Measurements from ENCODE around the gene DZIP1L.
A peak's percentile ranks its signal among the peaks of the same experiment; 100 is the strongest.
"Not testable (repeated sequence)": the region's sequence is repeated elsewhere in the genome, so short reads cannot be mapped to it uniquely, and the experiment has no call there.

DZIP1L gene, protein sequence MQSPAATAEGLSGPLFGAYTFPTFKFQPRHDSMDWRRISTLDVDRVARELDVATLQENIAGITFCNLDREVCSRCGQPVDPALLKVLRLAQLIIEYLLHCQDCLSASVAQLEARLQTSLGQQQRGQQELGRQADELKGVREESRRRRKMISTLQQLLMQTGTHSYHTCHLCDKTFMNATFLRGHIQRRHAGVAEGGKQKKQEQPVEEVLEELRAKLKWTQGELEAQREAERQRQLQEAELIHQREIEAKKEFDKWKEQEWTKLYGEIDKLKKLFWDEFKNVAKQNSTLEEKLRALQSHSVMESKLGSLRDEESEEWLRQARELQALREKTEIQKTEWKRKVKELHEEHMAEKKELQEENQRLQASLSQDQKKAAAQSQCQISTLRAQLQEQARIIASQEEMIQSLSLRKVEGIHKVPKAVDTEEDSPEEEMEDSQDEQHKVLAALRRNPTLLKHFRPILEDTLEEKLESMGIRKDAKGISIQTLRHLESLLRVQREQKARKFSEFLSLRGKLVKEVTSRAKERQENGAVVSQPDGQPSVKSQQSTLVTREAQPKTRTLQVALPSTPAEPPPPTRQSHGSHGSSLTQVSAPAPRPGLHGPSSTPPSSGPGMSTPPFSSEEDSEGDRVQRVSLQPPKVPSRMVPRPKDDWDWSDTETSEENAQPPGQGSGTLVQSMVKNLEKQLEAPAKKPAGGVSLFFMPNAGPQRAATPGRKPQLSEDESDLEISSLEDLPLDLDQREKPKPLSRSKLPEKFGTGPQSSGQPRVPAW

DNA sequence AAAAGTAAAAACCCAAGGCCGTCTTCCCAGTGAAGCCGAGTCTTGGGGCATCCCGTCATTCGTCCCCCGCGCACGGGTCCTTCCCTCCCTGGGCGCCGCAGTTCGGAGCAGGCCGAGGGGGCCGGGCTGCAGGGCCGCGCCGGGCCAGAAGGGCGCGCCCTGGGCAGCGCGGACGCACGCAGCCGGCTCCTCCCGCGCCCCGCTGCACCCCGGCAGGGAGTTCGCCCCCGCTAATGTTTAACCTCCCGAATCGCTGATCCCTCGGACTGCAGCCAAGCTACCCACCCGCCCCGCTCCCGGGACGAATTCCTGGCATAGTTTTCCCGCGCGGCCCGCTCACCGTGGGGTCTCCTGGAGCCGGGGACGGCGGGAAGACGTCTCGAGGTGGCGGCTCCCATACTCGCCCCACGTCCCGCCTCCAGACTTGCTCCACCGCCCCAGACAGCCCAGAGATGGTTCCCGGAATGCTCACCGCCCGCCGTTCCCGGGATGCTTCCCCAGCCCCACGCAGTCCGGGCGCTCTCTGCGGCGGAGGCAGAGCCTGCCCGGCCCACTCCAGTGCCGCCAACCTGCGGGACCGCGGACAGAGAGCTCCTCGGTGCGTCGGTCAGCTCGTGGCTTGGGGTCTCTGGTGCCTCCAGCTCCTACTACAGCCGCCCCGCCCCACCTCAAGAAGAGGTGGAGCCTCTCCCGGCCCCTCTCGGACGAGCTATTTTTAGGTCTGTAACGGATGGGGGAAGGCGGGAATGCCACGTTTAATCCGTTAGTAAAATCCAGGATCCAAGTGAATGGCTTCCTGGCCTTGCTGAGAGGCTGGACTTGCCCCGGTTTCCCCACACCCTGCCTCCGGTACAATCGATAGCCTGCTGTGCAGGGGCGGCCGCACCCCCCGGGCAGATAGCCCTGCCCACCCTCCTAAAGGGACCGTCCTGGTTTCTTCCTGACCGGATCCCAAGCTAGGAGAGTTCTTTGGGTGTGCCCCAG, at the start of gene DZIP1L:
DZIP1L (minus strand) TSS at position 621 of the 984 bp plus-strand sequence. CDS start 11,637 bp downstream, outside the sequence.
- DNase-seq: peak; percentile 85

DNA sequence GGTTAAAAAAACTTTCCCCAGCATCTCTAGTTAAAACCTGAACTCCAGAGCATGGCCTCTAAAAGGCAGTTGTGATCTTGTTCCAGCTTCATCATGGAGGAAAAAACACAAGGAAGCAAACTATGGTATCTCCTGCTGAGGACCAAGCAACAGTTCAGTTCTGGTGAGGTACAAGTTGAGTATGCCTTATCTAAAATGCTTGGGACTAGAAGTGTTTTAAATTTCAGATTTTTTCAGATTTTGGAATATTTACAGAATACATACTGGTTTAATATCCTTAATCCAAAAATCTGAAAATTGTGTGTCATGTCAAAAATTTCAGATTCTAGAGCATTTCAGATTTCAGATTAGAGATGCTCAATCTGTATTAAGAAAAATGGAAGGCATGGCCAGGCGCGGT, 49.7 kb upstream of the DZIP1L start:
- DNase-seq: no peak

DNA sequence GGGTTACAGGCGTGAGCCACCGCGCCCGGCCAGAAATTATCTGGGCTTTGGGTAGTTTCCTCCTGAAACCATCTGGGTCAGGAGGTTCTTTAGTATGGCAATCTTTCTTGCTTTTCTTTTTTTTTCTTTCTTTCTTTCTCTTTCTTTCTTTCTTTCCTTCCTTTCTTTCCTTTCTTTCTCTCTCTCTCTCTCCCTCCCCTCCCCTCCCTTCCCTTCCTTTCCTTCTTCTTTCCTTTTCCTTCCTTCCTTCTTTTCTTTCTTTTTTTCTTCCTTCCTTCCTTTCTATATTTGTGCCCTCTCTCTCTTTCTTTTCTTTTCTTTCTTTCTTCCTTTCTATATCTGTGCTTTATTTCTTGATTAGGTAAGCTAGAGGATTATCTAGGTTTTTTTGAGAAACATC, 42.3 kb upstream of the DZIP1L start:
- no peak for DNase-seq

DNA sequence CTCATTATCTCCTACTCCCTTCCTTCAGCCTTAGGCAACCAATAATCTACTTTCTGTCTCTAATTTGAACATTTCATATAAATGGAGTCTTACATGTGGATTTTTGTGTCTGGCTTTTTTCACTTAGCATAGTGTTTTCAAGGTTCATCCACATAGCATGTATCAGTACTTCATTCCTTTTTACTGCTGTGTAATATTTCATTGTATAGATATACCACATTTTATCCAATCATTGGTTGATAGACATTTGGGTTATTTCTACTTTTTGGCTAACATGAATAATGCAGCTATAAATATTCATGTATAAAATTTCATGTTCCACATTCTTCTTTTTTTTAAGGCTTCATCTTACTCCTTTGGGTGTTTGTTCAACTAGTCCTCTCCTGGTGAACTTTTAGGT, 39.1 kb upstream of the DZIP1L start:
- DNase-seq: no peak

DNA sequence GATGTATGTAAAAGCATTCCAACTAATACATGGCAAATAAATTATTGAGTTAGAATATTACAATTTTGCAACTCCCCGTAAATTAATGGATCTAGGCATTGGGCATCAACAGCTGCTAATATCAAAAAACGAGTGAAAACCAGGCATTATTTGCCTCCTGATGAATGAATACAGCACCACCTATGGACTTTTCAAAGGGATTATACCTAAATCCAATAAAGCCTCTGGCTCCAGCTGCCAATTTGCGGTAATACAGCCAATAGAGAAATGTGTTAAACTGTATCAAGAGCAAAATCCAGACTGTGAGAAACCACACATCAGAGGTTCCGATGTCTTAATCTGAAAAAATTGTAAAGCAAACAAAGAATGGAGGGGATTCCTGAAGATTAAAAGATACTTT, 33.1 kb upstream of the DZIP1L start:
- no peak for DNase-seq

DNA sequence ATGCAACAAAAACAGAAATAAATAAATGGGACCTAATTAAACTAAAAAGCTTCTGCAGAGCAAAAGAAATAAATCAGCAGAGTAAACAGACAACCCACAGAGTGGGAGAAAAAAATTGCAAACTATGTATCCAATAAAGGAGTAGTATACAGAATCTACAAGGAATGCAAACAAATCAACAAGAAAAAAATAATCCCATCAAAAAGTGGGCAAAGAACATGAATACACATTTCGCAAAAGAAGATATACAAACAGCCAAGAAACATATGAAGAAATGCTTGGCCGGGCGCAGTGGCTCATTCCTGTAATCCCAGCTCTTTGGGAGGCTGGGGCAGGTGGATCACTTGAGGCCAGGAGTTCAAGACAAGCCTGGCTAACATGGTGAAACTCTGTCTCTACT, 26.8 kb upstream of the DZIP1L start:
- not testable (repeated sequence) for DNase-seq

DNA sequence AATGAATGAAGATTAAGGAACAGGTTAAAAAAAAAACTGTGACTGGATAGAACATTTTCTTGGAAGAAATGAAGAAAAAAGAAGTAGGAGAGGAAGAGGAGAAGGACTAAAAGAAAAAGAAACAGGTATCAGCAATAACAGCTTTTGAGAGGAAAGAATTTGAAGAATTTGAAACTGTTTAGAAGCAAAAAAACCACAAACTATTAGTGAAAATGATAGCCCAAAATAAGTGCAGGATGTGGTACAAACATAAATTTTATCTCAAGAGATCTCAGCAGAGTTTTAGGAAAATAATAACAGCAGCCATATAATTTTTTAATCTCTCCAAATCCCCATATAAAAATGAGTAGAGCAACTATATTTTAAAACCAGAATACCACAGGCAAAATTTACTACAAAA, 25.5 kb upstream of the DZIP1L start:
- no peak for DNase-seq

DNA sequence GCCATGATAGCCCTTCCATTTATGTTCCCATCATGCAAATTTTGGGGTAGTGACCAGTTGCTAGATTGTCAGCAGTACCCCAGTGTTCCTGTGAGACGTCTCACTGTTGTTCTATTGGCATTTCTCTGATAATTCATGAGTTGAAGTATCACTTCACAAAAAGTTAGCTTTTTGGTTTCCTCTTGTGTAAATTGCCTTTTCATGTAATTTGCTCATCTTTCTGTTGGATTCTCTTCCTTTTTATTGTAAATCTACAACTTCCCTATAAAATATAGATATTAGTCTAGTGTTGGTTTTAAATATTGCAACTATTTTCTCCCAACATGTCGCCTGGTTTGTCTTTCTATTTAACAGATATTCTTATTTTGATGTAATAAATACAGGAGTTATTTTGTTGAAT, 24.3 kb upstream of the DZIP1L start:
- DNase-seq: no peak

DNA sequence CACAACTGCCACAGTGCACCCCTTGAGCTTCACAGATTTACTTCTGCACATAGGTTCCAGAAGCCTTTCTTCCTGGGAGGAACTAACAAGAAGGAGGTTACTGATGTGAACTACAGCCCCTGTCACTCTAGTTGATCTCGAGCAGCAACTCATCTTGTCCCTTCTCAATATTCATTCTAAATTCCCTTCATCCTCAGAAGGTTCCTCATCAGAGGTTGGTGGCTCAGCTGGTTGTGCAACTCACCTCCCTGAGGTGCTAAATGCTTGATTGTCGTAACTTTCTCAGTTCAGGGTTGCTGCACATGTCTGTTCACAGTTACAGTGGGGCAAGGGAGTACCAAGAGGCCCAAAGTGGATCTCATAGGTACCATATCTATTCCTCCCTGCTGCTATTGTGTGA, 22.5 kb upstream of the DZIP1L start:
- DNase-seq: no peak

DNA sequence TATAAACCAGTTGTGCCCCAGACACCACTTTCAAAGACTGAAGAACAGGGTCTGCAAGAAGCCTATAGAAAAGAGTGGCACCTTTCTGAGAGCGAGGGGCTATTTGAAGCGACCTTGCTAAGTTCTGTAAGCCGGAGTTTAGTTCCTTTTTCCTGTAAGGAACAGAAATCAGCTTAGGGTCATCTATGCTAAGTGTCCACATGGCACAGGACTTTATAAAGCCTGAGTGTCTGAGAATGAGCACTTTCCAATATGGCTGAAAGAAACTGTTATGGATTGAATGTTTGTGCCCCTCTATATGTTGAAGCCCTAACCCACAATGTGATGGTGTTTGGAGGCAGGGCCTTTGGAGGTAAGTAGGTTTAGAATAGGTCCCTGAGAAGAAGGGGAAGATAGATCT, 20.8 kb upstream of the DZIP1L start:
- DNase-seq: no peak

DNA sequence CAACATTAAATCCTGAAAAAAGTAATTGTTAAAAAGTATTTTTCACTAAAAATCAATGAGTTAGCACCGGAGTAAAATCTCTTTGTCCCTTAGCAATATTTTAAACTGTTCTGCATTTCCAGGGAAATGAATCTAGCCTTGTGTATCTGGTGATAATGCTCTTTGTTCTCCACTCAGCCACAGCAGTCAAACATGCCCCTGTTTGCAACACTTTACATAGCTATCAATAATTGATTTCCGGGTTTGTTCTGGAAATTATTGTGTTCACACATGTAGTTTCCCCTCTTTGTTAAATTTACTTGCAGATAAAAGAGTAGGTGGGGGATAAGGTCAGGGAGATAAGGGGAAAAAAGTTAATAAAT, 20.4 kb upstream of the DZIP1L start:
- DNase-seq: no peak

DNA sequence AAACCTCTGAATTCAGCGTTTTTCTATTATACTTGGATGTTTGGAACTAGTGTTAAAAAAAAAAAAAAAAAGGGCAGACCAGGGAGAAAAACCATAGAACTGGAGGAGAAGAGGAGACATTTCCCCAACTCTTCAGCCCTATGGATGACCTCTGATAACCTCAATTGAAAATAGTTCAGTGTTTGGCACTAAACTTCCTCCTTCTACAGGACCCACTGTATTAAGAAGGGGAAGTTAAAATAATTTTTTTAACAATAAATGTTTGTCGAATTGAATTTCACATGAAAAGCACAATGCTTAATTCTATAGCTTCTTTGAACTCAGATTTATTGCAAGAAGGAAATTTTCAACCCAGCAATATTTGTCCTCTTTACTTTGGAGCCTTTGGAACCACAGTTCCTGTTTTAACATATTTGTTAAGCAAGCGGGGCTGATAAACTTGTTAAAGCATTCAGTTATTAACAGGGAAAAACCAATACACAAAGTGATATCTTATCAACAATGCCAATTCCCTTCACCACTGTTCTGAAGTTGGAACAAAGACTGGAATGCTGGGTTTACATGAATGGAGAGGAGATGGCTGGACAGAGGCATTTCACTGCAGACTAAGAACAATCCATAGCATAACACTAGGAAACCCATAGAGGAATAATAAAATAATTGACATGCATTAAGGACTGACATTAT, 19.9 kb upstream of the DZIP1L start:
- no peak for DNase-seq

DNA sequence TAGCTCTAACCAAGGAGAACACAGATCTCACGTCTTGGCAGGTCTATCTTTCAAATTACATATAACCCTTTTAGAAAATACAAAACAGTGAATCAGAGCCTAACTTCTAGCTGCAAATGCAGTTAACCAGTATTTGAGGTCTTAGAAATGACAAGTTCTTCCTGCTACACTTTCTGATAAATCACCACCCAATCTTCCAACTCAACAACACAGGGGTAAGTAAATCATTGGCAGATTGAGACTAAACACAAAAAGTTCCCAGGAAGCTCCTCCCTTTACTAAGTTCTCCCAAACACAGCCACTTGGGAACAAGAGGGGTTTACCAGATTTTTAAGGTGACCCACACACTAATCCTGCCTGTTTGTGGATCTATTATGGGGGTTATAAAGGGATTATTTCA, 16.8 kb upstream of the DZIP1L start, which contains the start of gene A4GNT:
A4GNT (minus strand) TSS at position 152 of the 400 bp plus-strand sequence. CDS start 1,134 bp downstream, outside the sequence.
- no peak for DNase-seq

DNA sequence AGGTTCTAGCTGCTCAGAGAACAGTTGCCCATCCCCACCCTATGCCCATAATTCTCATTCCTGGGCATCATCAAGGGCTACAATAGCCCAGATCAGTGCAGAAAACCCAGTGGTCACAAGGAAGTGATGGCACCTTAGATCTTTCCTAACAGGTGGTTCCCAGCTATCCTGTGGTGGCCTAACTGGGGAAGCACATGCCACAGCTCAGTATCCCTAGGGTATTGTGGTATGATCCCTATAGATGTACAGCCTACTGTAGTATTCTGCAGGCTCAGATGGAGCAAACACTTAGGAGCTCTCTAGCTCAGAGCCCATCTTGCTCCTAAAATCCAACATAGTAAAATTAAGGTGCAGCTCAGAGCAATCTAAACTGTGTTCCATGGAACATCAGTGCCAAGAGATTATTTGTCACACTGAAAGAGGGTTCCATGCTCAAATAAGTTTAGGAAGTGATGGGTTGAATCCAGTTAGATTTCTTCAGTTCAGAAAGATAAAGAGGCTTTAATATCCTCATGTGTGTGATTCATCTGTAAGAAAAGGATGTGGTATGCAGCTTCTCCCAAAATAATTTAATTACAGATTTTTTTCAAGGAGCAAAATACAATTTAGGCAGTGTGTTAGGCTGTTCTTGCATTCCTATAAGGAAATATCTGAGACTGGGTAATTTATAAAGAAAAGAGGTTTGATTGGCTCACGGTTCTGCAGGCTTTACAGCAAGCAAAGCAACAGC, 12.4 kb upstream of the DZIP1L start:
- no peak for DNase-seq

DNA sequence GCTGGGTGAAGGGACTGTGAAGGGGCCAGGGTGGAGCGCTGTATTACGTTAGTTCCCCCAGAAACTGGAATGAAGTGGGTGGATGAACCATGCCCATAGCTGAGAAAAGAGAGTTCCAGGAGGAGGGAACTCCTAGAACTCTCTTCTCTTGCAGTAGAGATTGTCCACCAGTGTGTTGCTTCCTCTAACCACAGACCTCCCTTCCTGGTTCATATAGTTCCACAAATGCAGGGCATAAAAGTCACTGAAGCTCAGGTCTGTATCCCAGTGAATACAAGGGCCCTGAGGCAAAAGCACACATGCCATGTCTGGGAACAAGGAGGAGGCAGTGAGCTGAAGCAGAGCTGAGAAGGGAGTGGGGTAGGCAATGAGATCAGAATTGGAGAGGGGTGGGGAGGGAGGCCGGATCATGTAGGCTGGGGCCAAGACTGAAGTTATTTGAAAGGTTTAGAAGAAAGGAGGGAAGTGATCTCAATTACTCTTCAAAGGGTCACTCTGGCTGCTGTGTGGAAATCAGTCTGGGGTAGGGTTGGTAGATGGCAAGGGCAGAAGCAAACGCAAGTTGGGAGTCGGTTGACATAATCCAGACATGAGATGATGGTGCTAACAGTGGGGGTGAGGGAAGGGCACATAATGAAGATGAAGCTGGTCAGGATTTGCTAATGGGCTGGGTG, 10.3 kb upstream of the DZIP1L start:
- DNase-seq: no peak

DNA sequence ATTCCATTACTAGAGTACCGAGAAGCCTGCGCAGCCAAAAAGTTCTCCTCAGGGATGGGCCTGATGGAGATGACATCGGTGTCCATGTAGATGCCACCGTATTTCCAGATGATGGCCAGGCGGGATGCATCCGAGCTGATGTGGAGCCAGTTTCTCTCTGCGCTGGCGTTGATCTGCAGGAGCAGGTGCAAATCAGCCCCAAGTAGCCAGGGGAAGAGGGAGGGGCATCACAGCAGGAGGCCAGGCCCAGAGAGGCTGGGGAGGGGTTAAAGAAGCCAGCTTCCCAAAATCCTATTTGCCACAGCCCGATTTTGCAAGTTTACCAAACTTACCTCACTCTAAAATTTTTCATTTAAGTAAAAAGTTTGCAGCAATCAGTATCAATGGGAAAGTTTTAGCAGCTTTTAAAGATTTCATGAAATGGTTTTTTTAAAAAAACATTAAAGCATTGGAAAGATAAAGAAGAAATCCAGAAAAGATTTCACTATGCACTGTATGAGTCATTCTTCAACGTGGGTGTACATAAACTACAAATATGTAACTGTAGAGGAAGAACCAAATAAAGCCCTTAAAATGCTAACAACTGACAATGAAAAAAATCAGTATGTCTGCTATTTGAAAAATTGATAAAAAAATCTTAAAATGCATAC, 9.4 kb upstream of the DZIP1L start:
- no peak for DNase-seq

DNA sequence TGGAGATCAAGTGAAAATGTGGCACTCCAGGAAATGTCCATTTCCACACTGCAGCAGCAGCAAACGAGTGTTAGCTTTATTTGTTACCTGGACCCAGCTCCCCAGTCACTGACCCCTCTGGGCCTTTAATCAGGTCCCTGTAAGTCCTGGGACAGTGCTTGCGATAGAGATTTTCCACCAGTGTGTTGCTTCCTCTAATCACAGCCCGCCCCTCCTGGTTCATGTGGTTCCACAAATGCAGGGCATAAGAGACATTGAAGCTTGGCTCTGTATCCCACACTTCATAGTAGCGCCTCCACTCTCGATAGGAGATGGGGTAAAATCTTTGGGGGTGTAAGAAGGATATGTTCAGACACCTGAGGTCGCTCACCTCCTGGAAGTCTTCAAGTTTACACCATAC, 8.8 kb upstream of the DZIP1L start:
- DNase-seq: no peak

DNA sequence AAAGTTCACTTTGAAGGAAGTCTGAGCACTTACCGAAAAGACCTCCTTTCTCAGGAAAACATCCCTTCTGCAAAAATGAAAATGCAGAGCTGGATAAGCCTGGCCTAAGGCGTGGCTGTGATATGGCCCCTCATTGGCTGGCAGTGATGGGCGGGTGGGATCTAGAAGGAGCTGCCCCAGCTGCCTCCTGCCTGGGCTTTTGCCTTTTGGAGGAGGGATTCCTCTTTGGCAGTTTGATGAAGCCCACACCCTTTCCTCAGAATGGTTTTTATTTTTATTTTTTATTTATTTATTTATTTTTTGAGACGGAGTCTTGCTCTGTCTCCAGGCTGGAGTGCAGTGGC, 4.0 kb upstream of the DZIP1L start:
- no peak for DNase-seq

DNA sequence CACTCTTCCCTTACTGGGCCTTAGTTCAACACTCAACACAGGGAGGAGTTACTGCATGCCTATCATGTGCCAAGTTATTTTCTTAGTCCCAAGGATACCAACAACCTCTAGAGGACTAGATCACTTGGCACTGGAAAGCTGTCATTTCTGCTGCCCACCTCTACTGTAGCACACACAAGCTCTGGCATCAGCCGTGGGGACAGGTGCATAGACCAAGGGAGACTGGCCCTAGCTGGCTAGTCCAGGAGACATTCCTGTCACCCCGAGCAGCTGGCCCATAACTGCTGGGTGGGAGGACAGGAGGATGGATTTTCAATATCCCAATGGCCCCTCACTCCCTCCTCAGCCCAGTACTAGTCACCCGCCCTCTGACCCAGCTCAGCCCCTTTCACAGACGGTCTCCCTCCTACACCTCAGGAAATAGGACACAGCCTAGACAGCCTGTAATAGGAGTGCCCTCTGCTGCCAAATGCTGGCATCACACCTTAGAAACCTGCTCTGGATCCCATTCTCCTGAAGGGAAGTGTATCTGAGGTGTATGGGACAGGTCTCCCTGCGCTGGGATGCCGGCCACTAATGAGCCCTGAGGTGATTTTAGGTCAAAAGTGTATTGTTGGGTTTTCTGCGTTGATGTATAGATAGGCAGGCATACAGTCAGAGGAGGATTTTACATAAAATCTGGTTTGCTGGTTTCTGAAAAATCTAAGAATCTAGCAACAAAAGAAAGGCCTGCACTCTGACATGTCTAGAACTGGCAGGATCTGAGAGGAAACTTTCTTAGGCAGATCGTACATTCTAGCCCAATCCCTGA, 3.4 kb upstream of the DZIP1L start:
- peak; percentile 77 for DNase-seq

DNA sequence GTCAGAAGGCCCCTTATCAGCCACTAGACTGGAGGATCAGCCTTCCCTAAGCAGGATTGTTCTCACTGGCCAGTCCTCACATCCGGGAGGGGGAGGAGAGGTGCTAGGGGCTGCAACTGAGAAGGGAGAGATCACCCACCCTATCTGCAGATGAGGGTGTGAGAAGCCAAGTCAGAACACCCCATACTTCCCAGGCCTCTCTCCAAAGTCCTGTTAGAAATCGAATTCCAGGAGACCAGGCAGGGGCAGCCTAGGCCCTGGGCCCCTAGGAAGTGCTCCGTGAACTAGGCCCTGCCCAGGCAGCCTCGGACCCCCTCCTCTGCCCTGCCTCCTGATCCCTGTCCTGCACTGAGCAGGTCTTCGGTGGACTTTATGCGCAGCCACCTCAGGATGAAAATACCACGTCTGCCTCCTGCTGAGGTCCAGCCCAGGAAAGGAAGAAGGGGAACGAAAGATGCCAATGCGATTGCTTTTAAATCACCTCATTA, 933 bp downstream of the DZIP1L start:
- DNase-seq: no peak

Data from femur (tissue), 1 donor.